Activated T-helper 9 cell treated with anti-CD3 and anti-CD28 coated beads, Interleukin-2, amount 50 U/mL, for 16 hours (primary cell): Measurements from ENCODE around the gene NEK10.
A peak's percentile ranks its signal among the peaks of the same experiment; 100 is the strongest.
"Not testable (repeated sequence)": the region's sequence is repeated elsewhere in the genome, so short reads cannot be mapped to it uniquely, and the experiment has no call there.

Source experiments
- DNase-seq: peaks from one replicate; pipeline ENCODE4 v3.0.0-alpha.2; 2020; ENCODE audit warnings: low read depth

NEK10 gene

GRCh38 chr3:27368831-27369607, at the start of gene NEK10:
Gene NEK10 (minus strand): TSS chr3:27369383. CDS start chr3:27352882, 16,501 bp downstream.
- DNase-seq: peak; percentile 84

- DNase-seq: no peak
Measured at GRCh38 chr3:27415202-27415601, 46.0 kb upstream of the NEK10 start.

- no peak for DNase-seq
Measured at GRCh38 chr3:27392950-27393679, 23.9 kb upstream of the NEK10 start.

- DNase-seq: not testable (repeated sequence)
Measured at GRCh38 chr3:27392414-27392813, 23.2 kb upstream of the NEK10 start.

- DNase-seq: no peak
Measured at GRCh38 chr3:27391796-27392195, 22.6 kb upstream of the NEK10 start.

GRCh38 chr3:27387625-27388024, 18.4 kb upstream of the NEK10 start:
- DNase-seq: no peak

GRCh38 chr3:27385504-27385903, 16.3 kb upstream of the NEK10 start:
- DNase-seq: no peak

- DNase-seq: no peak
Measured at GRCh38 chr3:27384191-27384590, 15.0 kb upstream of the NEK10 start.

- no peak for DNase-seq
Measured at GRCh38 chr3:27380433-27381357, 11.5 kb upstream of the NEK10 start.

GRCh38 chr3:27378331-27378730, 9.1 kb upstream of the NEK10 start:
- DNase-seq: no peak

GRCh38 chr3:27376109-27376772, 7.1 kb upstream of the NEK10 start:
- DNase-seq: no peak

- no peak for DNase-seq
Measured at GRCh38 chr3:27366062-27366591, 3.1 kb downstream of the NEK10 start.

GRCh38 chr3:27360113-27361078, 8.8 kb downstream of the NEK10 start:
- no peak for DNase-seq

GRCh38 chr3:27358372-27358771, 10.8 kb downstream of the NEK10 start:
- DNase-seq: no peak

- peak; percentile 20 for DNase-seq
Measured at GRCh38 chr3:27357665-27358258, 11.4 kb downstream of the NEK10 start.

GRCh38 chr3:27356976-27357375, 12.2 kb downstream of the NEK10 start:
- no peak for DNase-seq

GRCh38 chr3:27354588-27355203, 14.5 kb downstream of the NEK10 start:
- no peak for DNase-seq

- DNase-seq: no peak
Measured at GRCh38 chr3:27354161-27354560, 15.0 kb downstream of the NEK10 start.

GRCh38 chr3:27353221-27353620, 16.0 kb downstream of the NEK10 start:
- no peak for DNase-seq
